Measurements from ENCODE around the gene DDB1.

Gene DDB1

DNA sequence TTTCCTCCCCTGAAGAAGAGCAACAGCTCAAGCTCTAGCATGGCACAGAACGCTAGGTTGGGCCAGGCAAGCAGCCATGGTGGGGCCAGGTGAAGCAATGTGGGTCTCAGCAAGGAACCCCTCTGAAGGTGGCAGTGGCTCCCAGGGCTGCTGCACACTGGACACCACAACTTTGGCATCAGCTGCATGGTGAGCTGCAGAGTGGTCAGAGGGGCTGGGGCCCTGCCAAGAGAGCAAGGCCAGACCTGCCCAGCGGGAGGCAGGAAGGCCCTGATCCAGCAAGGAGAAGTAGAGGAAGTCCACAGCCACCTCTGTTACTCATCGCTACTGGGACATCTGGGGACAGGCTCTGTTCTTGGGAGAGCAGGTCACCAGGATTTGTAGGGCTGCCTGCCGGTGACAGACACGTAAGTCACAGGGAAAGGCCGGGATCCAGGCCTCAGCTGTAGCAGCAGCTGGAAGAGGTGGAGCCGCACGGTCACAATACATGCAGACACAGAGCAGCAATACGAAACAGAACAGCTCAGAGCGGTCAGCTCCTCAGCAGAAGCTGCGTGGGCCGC is 16.4 kb upstream of the DDB1 start:
- no peak overlapping the region for H3K4me3 ChIP-seq (ENCODE audit: low read depth, low read length)
- DNase-seq (ENCODE audit: low read depth) = no peak
- TF ChIP-seq, protein P1, sequence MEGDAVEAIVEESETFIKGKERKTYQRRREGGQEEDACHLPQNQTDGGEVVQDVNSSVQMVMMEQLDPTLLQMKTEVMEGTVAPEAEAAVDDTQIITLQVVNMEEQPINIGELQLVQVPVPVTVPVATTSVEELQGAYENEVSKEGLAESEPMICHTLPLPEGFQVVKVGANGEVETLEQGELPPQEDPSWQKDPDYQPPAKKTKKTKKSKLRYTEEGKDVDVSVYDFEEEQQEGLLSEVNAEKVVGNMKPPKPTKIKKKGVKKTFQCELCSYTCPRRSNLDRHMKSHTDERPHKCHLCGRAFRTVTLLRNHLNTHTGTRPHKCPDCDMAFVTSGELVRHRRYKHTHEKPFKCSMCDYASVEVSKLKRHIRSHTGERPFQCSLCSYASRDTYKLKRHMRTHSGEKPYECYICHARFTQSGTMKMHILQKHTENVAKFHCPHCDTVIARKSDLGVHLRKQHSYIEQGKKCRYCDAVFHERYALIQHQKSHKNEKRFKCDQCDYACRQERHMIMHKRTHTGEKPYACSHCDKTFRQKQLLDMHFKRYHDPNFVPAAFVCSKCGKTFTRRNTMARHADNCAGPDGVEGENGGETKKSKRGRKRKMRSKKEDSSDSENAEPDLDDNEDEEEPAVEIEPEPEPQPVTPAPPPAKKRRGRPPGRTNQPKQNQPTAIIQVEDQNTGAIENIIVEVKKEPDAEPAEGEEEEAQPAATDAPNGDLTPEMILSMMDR (IDR thresholded peaks at IDR 0.05; ENCODE audit: low read depth, low read length, missing control alignments) = no peak

DNA sequence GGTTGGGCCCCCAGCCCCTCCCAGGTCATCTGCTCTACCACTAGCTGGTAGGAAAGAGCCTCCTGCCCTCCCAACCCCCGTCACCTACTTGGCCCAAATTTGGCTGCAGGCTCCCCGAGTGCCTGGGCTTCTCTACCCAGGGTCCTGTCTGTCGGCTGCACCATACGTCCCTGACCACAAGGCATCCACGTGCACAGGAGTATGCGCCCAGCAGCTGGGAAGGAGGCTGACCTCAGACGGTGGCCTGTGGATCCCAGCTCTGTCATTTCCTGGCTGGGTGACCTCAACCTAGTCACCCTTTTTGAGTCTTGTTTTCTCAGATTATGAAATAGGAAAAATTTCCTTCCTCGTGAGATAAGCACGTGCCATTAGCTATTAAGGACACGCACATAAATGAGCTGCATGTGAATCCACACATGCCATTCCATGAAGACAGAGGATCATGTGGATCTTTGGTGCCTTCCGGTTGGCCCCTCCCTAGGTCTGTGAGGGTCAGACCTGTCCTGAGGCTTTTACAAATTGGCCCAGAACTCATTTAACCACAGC is 15.1 kb upstream of the DDB1 start:
- DNase-seq (ENCODE audit: low read depth) = no peak
- TF ChIP-seq, protein P1 (IDR thresholded peaks at IDR 0.05; ENCODE audit: low read depth, low read length, missing control alignments) = no peak
- no peak overlapping the region for H3K4me3 ChIP-seq (ENCODE audit: low read depth, low read length)

DNA sequence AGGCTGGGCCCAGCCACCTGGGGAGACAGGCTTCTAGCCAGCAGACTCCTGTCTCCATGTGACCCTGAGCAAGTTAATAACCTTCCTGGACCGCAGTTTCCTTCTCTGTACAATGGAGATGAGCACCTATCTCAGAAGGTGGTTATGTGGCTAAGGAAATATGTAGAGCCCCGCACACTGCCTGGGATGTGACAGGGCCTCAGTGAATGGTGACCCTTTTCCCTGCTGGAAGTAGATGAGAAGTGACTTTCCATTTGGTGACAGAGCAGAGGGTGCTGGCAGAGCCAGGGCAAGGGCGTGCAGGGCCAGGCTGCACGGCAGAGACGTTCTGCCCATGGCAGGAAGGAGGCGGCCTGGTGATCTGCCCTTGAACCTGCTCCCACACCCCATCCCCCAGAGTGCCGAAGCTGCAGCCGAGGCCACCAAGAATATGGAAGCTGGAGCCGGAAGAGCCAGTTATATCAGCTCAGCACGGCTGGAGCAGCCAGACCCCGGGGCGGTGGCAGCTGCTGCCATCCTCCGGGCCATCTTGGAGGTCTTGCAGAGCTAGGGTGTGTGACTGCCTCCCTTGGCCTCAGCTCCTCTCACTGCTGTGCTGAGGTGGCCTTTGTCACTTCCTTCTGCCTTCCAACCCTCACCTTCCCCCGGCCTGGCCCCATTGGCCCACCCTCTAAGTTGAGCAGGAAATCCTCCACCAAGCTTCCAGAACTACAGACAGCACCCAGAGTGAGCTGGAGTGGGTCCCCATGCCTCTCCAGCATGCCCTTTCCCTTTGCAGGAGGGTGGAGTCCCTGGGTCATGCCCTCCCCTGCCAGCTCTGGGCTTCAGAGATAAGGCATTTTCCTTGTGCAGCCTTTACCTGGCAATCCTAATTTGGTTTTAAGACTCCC is 13.3 kb upstream of the DDB1 start:
- TF ChIP-seq, protein P1 (IDR thresholded peaks at IDR 0.05; ENCODE audit: low read depth, low read length, missing control alignments) = no peak
- no peak for DNase-seq (ENCODE audit: low read depth)
- H3K4me3 ChIP-seq (ENCODE audit: low read depth, low read length) = no peak overlapping the region

DNA sequence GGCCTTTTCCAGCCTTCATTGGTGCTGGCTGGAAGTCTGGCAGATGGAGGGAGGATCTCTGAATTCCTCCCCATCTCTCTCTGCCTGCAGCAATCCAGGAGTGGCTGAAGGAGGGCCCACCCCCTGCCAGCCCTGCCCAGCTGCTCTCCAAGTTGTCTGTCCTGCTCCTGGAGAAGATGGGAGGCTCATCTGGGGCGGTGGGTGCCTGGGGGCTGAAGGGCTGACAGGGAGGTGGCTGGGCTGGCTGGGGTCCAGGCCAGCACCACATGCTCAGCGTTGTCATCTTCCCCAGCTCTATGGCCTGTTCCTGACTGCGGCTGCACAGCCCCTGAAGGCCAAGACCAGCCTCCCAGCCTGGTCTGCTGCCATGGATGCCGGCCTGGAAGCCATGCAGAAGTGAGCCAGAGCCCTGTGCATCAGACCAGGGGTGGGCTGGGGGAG is 12.3 kb upstream of the DDB1 start:
- TF ChIP-seq, protein P1 (IDR thresholded peaks at IDR 0.05; ENCODE audit: low read depth, low read length, missing control alignments) = no peak
- H3K4me3 ChIP-seq (ENCODE audit: low read depth, low read length) = no peak overlapping the region
- DNase-seq (ENCODE audit: low read depth) = no peak

DNA sequence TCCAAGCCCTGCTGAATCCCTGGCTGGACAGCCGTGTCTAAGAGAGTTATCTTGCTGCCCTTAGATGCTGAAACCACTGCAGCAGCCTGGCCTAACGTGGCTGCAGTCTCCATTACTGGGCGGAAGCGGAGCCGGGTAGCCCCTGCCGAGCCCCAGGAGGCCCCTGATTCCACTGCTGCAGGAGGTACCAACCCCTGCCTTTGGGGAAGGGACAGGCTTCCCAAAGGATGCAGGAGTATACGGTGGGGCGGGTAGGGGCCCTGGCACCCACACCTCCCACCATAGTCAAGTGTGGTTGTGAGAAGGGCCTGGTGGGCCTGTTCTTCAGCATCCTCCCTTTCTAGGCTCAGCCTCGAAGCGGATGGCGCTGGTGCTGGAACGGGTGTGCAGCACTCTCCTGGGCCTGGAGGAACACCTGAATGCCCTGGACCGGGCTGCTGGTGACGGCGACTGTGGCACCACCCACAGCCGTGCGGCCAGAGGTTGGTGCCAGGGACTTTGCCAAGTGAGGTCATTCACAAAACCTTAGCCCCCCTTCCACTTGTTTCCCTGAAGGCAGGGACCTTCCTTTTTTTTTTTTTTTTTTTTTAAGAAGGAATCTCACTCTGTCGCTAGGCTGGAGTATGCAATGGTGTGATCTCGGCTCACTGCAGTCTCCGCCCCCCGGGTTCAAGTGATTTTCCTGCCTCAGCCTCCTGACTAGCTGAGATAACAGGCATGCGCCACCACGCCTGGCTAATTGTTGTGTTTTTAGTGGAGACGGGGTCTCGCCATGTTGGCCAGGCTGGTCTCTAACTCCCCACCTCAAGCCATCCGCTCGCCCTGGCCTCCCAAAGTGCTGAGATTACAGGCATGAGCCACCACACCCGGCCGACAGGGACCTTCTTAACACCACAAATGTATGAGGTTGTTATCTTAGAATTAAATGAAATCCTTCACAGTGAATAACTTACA is 11.2 kb upstream of the DDB1 start:
- TF ChIP-seq, protein P1 (IDR thresholded peaks at IDR 0.05; ENCODE audit: low read depth, low read length, missing control alignments) = no peak
- H3K4me3 ChIP-seq (ENCODE audit: low read depth, low read length) = no peak overlapping the region
- DNase-seq (ENCODE audit: low read depth) = no peak

DNA sequence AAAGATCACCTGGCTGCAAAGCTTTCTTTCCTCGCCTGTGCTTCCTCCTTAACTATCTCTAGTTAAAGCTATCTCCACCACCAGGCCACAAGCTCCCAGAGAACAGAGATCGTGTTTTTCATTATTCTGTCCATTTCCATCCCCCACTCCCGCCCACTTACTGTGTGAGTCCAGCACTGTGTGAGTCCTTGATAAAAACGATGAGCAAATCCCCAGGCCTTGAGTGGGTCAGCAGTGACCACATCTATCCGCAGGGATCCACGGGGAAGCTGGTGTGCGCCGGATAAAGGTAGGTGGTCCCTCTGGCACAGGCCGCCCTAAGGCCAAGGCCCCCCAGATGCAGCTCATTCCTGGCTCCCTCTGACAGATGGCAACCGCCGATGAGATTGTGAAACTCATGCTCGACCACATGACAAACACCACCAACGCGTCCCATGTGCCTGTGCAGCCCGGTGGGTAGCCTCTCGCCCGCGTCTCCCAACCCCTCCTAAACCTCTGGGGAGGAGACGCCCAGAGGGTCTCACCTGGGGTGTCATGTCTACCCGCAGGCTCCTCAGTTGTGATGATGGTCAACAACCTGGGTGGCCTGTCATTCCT is 9.4 kb upstream of the DDB1 start:
- H3K4me3 ChIP-seq (ENCODE audit: low read depth, low read length) = no peak overlapping the region
- no peak for DNase-seq (ENCODE audit: low read depth)
- TF ChIP-seq, protein P1 (IDR thresholded peaks at IDR 0.05; ENCODE audit: low read depth, low read length, missing control alignments) = no peak

All from GM12864 (cell line).